Daoy (cell line): ENCODE data around the gene CTRL. TPM values are rescaled to one million over a fixed set of nuclear protein-coding genes. Genes with fewer than 3 reads are reported as not detected.
A peak's percentile ranks its signal among the peaks of the same experiment; 100 is the strongest.

Source experiments
- DNase-seq: peaks from one replicate; pipeline ENCODE4 v3.0.0-alpha.2; 2015; ENCODE audit warnings: low read depth
- total RNA-seq: library from RNA; depleted of rRNA; stranded (reverse); fragments of >200 nt; shearing (Covaris generic); gene quantifications from 2 replicates; pipeline ENCODE4 v1.2.3, GENCODE V29; 2014

Gene CTRL
- total RNA-seq, 1 experiment from 2014 or later, result 1.6 TPM

GRCh38 chr16:67963292-67963661 is 31.6 kb upstream of the CTRL start:
- no peak for DNase-seq

- no peak for DNase-seq
Measured at GRCh38 chr16:67962135-67962534, 30.5 kb upstream of the CTRL start.

GRCh38 chr16:67961551-67961957 is 29.9 kb upstream of the CTRL start:
- no peak for DNase-seq

- peak; percentile 66 for DNase-seq
Measured at GRCh38 chr16:67959536-67960329, 28.1 kb upstream of the CTRL start.

GRCh38 chr16:67957622-67958021 is 26.0 kb upstream of the CTRL start:
- no peak for DNase-seq

GRCh38 chr16:67954421-67955196 is 22.9 kb upstream of the CTRL start:
- no peak for DNase-seq

- no peak for DNase-seq
Measured at GRCh38 chr16:67953641-67954375, 22.1 kb upstream of the CTRL start.

- DNase-seq, result no peak
Measured at GRCh38 chr16:67951485-67951884, 19.8 kb upstream of the CTRL start.

- no peak for DNase-seq
Measured at GRCh38 chr16:67950335-67950843, 18.7 kb upstream of the CTRL start.

GRCh38 chr16:67949645-67950044 is 18.0 kb upstream of the CTRL start:
- DNase-seq, result no peak

- no peak for DNase-seq
Measured at GRCh38 chr16:67948015-67948414, 16.4 kb upstream of the CTRL start.

- no peak for DNase-seq
Measured at GRCh38 chr16:67946966-67947558, 15.4 kb upstream of the CTRL start.

GRCh38 chr16:67946128-67946569 is 14.5 kb upstream of the CTRL start:
- no peak for DNase-seq

GRCh38 chr16:67945392-67945933 is 13.8 kb upstream of the CTRL start:
- no peak for DNase-seq

GRCh38 chr16:67944690-67945391 is 13.2 kb upstream of the CTRL start:
- no peak for DNase-seq

GRCh38 chr16:67943619-67944504 is 12.2 kb upstream of the CTRL start, which contains the start of gene LCAT:
LCAT (minus strand) TSS chr16:67944120; CDS start chr16:67944101, 19 bp downstream.
- no peak for DNase-seq

GRCh38 chr16:67943256-67943618 is 11.6 kb upstream of the CTRL start:
- no peak for DNase-seq

GRCh38 chr16:67942510-67943255 is 11.0 kb upstream of the CTRL start:
- no peak for DNase-seq

GRCh38 chr16:67942200-67942509 is 10.5 kb upstream of the CTRL start:
- DNase-seq, result peak; percentile 38
